ENCODE data around the gene IL10RB.
"Not testable (repeated sequence)": the region's sequence is repeated elsewhere in the genome, so short reads cannot be mapped to it uniquely, and the experiment has no call there.

Gene IL10RB

DNA sequence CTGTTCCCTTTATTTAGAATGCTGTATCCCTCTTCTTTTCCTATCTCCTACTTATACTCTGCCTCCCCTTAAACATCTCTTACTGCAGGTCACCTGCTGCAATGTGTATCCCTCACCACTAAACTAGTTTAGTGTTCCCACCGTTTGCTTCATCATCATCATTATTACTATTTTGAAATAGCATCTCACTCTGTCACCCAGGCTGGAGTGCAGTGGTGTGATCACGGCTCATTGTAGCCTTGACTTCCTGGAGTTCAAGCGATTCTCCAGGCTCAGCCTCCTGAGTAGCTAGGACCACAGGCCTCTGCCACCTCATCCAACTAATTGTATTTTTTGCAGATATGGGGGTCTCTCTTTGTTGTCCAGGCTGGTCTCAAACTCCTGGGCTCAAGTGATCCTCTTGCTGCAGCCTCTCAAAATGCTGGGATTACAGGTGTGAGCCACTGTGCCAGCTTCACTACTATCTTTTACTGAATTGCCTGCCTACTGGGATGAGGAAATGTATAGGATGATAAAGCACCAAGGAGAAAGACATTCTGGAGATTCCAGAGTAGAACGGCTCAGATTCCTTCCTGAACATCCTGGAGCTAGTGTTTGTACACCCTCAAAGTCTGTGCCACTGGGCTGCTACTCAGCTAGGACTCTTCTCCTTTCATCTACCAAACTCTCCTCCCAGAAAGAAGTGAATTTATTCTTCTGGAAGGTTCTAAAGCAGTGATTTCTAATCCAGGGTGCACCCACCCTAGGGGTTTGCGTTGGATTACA, 50.0 kb downstream of the IL10RB start:
- intact Hi-C loops (cut with DNase I) = no loop called here
- DNase-seq = no peak

DNA sequence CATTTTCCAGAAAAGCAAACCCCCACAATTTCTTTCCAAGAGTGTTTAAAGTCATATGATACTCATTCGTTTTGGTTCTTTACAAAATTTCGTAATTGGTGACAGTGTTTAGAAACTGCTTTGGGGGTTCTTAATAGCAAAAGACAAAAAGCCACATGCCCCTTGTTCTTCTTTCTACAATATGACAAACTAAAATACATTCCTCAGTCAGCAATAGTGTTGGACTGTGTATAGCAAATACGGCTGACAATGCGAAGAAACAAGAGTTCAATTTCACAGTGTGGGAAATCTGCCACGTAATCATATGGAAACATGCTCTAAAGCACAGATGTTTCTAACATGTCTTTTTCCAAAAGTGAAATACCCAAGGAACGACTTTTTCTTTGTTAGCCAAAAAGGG, 51.0 kb downstream of the IL10RB start:
- DNase-seq = no peak
- intact Hi-C loops (cut with DNase I) = no loop called here

DNA sequence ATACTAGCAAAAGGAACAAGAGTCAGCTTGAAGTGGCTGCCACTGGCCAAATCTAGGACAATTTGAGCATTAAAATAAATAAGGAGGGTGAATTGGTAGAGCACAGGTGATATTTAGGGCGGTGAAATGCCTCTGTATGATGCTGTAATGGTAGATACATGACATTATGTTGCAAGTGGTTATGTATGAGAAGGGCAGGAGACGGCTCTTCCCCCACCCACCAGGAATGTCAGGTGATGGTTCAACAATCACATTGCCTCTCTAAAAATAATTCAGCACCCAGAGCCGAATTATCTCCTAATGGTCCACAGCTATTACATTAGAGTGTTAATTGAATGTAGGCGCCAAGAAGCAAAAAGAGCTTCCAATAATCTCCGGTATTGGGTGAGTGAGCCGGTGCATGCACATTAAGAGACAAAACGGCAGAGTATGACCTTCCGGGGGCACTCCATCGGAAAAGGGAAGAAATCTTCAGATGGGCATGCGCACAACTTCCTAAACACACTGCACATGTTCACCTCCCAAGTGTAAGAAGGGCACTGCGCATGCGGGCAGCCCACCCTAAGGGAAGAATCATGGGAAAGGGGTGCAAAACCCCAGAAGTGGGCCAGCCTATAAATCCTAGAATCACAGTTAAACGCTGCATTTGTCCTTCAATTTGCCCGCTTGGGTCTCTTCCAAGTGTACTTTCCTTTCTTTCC, 51.8 kb downstream of the IL10RB start:
- intact Hi-C loops (cut with DNase I) = no loop called here

DNA sequence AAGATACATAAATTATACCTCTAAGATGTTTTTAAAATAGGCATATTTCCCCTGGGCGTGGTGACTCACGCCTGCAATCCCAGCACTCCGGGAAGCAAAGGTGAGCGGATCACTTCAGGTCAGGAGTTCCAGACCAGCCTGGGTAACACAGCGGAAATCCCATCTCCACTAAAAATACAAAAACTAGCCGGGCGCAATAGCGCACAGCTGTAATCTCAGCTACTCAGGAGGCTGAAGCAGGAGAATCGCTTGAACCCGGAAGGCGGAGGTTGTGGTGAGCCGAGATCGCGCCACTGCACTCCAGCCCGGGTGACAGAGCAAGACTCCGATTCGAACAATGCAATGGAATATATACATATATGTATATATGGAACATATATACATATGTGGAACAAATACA, 54.8 kb downstream of the IL10RB start:
- intact Hi-C loops (cut with DNase I) = not testable (repeated sequence)

More for the DNA sequence above, 51.8 kb downstream of the IL10RB start:
- DNase-seq = no peak

DNA sequence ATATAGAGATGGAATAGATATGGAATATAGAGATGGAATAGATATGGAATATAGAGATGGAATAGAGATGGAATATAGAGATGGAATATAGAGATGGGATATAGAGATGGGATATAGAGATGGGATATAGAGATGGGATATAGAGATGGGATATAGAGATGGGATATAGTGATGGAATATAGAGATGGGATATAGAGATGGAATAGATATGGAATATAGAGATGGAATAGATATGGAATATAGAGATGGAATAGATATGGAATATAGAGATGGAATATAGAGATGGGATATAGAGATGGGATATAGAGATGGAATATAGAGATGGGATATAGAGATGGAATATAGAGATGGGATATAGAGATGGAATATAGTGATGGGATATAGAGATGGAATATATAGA, 57.4 kb downstream of the IL10RB start:
- DNase-seq; intact Hi-C loops (cut with DNase I): not testable (repeated sequence)

More for the DNA sequence above, 54.8 kb downstream of the IL10RB start:
- DNase-seq = not testable (repeated sequence)

DNA sequence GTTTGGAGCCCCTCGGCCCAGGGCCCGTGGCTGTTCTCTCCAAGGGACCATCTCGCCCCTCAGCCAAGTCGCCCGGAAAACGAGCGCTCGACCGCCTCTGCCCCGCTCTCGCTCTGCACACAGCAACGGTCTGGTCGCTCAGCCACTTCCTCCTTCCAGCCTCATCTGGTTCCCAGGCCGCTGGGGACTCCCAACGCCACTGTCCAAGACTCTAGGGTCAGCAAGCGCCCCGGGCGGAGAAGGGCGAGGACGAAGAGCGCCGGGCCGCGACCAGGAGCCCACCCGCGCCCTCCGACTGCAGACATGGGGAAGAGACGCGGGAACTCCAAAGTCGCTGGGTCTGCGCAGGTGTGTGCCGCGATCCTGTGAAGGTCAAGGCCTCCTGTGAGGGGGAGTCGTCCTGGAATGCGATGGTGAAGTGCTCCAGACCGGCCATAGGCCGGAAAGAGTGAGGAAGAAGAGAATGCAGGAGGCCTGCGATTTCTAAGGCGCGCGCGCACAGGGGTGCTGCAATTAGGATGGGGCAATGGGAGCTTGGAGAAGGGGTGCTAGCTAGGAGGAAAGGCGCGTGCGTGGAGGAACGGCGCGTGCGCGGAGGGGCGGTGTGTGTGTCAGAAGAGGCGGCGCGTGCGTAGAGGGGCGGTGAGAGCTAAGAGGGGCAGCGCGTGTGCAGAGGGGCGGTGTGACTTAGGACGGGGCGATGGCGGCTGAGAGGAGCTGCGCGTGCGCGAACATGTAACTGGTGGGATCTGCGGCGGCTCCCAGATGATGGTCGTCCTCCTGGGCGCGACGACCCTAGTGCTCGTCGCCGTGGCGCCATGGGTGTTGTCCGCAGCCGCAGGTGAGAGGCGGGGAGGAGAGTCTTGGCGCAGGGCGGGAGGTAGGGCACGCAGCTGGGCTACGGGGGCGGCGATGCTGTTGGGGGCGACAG, 58.4 kb downstream of the IL10RB start, which contains the start of gene IFNAR1:
IFNAR1 (plus strand) TSS at position 680 of the 931 bp plus-strand sequence; CDS start at position 766, 86 bp downstream.
- peak; percentile 91 to 99 (median 96) for DNase-seq

DNA sequence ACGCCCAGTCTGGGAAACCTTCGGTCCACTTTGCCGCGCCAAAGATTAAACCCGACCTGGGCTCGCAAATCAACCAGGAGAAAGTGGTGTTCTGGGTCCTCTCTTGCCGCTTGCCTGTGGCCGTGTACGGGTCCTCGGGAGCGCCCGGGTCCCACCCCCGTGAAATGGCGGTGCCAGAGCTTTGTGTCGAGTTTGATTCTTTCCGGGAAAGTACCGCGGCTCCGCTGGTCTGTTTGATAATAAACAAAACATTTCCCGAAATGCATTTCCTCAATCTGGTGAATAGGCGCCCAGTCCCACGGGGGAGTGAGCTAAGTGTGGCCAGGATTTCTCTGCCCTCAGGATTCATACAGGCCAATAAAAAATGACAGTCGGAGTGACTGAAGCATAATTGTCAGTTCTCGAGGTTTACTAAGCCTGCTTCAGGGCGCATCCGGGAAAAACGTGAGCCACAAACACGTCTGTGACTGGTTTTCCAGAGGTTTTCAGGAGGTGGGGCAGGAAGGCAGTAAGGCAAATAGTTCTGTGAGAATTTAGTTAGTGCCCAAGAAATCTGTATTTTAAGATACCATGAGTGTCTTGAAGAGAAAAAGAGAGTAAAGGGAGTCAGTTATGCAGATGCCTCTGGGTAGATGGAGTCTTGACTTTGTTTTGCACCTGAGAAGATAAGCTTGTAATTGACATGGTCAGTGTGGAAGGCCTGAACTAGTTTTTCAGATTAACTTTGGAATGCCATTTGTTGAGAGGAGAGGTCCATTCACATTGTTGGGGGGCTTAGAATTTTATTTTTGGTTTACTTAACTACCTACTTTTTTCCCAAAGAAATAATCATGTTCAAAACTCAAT, 59.3 kb downstream of the IL10RB start:
- intact Hi-C loops (cut with DNase I) = no loop called here
- DNase-seq = peak; percentile 33 to 81 (median 68)

More for the DNA sequence above, 58.4 kb downstream of the IL10RB start, which contains the start of gene IFNAR1:
- intact Hi-C loops (cut with DNase I) = no loop called here

DNA sequence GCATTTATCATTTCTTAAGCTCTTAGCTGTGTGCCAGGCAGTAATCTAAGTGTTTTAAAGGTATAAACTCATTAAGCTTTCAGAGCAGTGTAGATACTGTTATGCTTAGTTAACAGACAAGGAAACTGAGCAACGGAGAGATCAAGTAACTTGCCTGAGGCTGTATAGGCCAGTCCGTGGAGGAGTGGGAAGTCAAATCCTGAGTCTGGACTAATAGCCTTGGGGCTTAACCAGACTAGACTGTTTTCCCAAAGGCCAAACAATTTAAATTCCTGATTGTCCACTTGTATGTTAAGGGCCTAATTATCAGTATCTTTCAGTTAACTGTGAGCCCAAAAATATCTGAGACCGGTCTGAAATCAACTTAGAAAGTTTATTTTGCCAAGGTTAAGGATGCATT, 61.2 kb downstream of the IL10RB start:
- intact Hi-C loops (cut with DNase I) = no loop called here

DNA sequence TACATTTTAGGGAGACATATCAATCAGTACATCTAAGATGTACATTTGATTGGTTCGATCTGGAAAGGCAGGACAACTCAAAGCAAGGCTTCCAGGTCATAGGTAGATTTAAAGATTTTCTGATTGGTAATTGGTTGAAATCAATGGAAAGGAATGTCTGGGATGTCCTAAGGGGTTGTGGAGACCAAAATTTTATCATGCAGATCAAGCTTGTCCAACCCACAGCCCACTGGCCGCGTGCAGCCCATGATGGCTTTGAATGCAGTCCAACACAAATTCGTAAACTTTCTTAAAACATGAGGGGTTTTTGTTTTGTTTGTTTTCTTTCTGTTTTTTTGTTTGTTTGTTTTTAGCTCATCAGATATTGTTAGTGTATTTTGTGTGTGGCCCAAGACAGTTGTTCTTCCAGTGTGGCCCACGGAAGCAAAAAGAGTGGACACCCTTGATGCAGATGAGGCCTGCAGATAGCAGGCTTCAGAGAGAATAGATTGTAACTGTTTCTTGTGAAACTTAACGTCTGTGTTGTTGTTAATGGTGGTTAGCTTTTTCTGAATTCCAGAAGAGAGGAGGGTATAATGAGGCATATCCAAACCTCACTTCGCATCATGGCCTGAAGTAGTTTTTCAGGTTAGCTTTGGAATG, 61.7 kb downstream of the IL10RB start:
- intact Hi-C loops (cut with DNase I) = no loop called here
- no peak for DNase-seq

More for the DNA sequence above, 61.2 kb downstream of the IL10RB start:
- DNase-seq = no peak

DNA sequence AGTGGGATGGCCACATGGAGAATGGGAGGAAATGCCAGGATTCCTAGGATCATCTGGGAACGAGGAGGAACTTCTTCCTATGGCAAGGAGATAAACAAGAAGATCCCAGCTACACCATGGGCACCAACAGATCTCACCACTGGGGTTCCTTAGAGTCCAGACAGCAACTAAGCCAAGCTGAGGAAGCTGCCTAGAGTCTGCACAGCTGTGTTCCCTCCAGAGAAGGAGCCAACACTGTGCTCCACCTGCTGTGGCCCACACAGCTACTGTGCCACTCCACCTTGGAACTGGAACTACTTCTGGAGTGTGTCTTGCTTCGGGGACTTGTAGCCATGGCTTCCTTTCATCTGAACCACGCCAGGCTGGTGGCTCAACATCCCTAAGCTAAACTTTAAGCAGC, 64.6 kb downstream of the IL10RB start:
- no peak for DNase-seq
- intact Hi-C loops (cut with DNase I) = no loop called here

DNA sequence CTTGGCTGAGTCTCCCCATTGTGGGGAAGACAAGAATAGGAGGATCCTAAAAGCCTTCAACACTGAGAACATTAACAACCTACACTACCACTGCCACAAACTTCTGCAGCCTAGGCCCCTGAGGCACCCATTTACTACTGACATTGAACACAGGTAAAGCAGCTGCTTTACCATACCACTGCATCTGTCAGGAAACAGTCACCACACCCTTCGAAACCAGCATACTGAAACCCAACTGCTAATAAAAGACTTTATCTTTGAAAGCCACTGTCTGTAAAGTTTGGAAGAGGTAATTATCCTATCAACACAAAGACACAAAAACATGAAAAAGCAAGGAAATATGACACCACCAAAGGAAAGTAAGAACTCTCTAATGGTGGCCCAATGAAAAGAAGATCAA, 66.0 kb downstream of the IL10RB start:
- DNase-seq = no peak
- intact Hi-C loops (cut with DNase I) = no loop called here

DNA sequence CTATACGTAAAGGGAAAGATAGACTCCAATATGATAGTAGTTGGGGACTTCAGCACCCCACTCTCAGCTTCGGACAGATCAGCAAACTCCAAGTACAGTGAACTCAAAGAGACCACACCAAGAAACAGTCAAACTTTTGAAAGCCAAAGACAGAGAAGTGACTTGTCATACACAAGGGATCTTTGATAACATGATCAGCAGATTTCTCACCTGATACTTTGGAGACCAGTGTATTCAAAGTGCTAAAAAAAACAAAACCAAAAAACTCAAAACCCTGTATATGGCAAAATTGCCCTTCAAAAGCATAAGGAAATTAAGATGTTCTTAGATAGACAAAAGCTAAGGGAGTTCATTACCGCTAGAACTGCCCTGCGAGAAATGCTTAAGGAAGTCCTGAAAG, 68.0 kb downstream of the IL10RB start:
- DNase-seq = no peak
- intact Hi-C loops (cut with DNase I) = no loop called here

DNA sequence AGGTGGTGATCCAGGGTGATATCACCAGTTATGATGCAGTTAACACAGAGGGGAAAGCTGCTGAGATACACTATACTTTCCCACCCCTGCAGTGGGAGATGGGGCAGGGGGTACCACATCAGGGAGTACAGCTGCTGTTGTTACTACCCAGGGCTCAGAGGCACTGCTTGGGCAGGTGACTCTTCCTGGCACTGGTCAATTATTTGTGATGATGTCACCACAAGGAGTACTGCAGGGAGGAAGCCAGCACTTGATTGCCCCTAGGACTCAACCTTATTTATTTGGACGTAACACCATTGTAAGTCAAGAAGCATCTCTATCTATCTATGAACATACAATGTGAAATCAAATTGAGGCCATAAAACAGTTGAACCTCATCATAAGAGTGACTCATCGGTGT, 68.7 kb downstream of the IL10RB start:
- intact Hi-C loops (cut with DNase I) = no loop called here
- no peak for DNase-seq

DNA sequence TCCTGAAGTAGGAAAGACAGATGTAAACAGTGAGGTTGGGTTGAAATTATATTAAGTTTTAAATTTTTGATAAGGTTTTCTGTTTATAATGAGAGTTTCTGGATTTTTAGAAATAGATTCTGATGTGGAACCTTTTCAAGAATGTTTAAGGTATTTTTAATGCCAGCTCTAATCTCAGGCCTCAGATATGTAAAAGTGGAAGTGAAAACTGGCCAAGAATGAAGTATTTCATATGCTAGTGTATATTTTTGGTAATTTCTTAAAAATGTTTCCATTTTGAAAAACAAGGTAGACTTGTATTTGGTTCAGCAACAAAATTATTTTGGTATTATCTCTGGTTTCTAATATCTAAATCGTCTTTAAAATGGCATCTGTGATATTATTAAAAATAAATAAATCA, 73.0 kb downstream of the IL10RB start:
- no peak for DNase-seq
- intact Hi-C loops (cut with DNase I) = no loop called here

DNA sequence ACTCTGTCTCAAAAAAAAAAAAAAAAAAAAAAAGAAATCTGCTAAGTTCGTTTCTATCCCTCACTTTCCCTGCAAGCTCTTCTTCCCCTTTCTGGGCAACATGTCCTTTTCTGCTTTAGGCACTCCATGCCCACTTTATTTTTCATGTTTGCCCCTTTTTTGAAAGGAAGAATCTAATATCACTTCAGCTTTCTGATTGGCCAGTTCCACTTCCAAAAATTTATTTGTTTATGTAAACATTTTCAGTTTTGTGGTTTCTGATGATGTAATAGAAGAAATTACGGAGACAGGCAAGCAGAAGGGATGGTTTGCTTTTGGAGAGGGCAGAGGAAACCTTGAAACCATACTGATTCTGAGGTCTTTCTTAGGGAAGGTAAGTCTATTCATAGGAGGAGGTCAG, 73.8 kb downstream of the IL10RB start:
- intact Hi-C loops (cut with DNase I) = no loop called here
- DNase-seq = no peak

DNA sequence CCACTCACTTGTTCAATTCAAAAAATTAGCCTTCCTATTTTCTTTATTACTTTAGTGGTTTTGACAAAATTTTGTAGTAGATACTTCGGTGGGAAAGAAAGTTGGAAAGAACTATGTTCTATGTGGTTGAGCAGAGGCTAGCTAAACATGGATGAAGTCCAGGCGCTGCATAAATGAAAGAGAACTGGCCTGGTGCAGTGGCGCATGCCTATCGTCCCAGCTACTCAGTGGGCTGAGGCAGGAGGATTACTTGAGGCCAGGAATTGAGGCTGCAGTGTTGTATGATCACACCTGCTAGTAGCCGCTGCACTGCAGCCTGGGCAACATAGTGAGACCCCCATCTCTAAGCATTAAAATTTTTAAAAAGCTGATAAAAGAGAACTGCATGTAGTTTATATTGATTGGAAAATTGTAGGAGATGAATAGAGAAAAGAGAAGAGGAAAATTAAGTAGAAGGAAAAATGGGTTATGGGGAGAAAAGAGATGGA, 79.6 kb downstream of the IL10RB start:
- no peak for DNase-seq
- intact Hi-C loops (cut with DNase I) = no loop called here
